Nephron progenitor cell (in vitro differentiated cells): ENCODE data around the gene EPS8.

Experiments
- DNase-seq: peaks from one replicate; pipeline ENCODE4 v3.0.0; 2021
- H3K27ac Mint-ChIP-seq: 2 replicates; pipeline ENCODE4 v1.8.0; 2021; ENCODE audit warnings: mild to moderate bottlenecking, moderate library complexity, mixed read lengths
- H3K27me3 Mint-ChIP-seq: 2 replicates; pipeline ENCODE4 v1.8.0; 2021; ENCODE audit warnings: mild to moderate bottlenecking, low read depth, mixed read lengths; ENCODE audit not compliant: poor library complexity
- H3K36me3 Mint-ChIP-seq: 2 replicates; pipeline ENCODE4 v1.8.0; 2021; ENCODE audit warnings: low read depth, mixed read lengths
- H3K4me1 Mint-ChIP-seq: 2 replicates; pipeline ENCODE4 v1.8.0; 2021; ENCODE audit warnings: mixed read lengths
- H3K4me3 Mint-ChIP-seq: 2 replicates; pipeline ENCODE4 v1.8.0; 2021; ENCODE audit warnings: mild to moderate bottlenecking, moderate library complexity, mixed read lengths
- H3K9me3 Mint-ChIP-seq: 2 replicates; pipeline ENCODE4 v1.8.0; 2021; ENCODE audit warnings: mild to moderate bottlenecking, moderate library complexity, mixed read lengths
- TF ChIP-seq, protein P1 (sequence below): fragments of 200-600 bp; sonication (generic); IDR thresholded peaks from 2 replicates; pipeline ENCODE4 v1.5.0; 2021; ENCODE audit warnings: antibody characterized with exemption

The EPS8 gene

GRCh38 chr12:15677726-15678201, 111.4 kb downstream of the EPS8 start:
- Mint-ChIP-seq H3K27me3 (no peaks in the 10 kb centered on the region), H3K4me3 (no peak overlapping the region), H3K27ac (no peak overlapping the region), H3K36me3 (no peaks in the 10 kb centered on the region), H3K9me3 (no peaks in the 10 kb centered on the region), H3K4me1 (no peaks in the 10 kb centered on the region)
- TF ChIP-seq, protein P1, sequence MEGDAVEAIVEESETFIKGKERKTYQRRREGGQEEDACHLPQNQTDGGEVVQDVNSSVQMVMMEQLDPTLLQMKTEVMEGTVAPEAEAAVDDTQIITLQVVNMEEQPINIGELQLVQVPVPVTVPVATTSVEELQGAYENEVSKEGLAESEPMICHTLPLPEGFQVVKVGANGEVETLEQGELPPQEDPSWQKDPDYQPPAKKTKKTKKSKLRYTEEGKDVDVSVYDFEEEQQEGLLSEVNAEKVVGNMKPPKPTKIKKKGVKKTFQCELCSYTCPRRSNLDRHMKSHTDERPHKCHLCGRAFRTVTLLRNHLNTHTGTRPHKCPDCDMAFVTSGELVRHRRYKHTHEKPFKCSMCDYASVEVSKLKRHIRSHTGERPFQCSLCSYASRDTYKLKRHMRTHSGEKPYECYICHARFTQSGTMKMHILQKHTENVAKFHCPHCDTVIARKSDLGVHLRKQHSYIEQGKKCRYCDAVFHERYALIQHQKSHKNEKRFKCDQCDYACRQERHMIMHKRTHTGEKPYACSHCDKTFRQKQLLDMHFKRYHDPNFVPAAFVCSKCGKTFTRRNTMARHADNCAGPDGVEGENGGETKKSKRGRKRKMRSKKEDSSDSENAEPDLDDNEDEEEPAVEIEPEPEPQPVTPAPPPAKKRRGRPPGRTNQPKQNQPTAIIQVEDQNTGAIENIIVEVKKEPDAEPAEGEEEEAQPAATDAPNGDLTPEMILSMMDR: no peak
- no peak for DNase-seq

GRCh38 chr12:15677228-15677627, 112.0 kb downstream of the EPS8 start:
- H3K27me3 Mint-ChIP-seq: no peaks in the 10 kb centered on the region
- H3K4me1 Mint-ChIP-seq: no peaks in the 10 kb centered on the region
- no peak for DNase-seq
- H3K36me3 Mint-ChIP-seq: no peaks in the 10 kb centered on the region
- no peaks in the 10 kb centered on the region for H3K9me3 Mint-ChIP-seq
- H3K4me3 Mint-ChIP-seq: no peak overlapping the region
- TF ChIP-seq, protein P1: no peak
- H3K27ac Mint-ChIP-seq: no peak overlapping the region

- Mint-ChIP-seq H3K27me3 (no peaks in the 10 kb centered on the region), H3K36me3 (no peaks in the 10 kb centered on the region), H3K4me3 (no peak overlapping the region), H3K9me3 (no peaks in the 10 kb centered on the region), H3K4me1 (no peaks in the 10 kb centered on the region), H3K27ac (no peak overlapping the region)
- TF ChIP-seq, protein P1: no peak
- no peak for DNase-seq
Observed at GRCh38 chr12:15672671-15673270, 116.4 kb downstream of the EPS8 start.

DNA sequence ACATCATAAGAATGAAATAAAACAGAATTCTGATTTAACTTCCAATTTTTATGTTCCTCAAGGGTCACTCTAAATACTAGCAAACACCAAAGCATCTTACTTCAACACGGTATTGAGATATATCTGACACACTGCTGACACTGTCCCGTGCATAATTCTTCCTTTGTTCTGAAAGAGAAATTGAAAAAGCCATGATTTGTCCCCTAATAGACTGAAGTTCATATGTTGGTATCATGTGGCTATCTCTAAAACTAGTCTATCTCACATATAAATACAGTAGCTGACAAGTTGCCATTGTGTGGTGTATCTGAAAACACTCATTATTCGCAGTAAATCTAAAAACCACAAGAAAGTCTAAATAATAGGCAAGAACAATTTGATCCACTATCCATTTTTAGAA, 118.4 kb downstream of the EPS8 start:
- H3K4me1 Mint-ChIP-seq: no peaks in the 10 kb centered on the region
- no peak for DNase-seq
- no peak overlapping the region for H3K27ac Mint-ChIP-seq
- no peaks in the 10 kb centered on the region for H3K27me3 Mint-ChIP-seq
- H3K36me3 Mint-ChIP-seq: no peaks in the 10 kb centered on the region
- H3K4me3 Mint-ChIP-seq: no peak overlapping the region
- TF ChIP-seq, protein P1: no peak
- no peaks in the 10 kb centered on the region for H3K9me3 Mint-ChIP-seq

DNA sequence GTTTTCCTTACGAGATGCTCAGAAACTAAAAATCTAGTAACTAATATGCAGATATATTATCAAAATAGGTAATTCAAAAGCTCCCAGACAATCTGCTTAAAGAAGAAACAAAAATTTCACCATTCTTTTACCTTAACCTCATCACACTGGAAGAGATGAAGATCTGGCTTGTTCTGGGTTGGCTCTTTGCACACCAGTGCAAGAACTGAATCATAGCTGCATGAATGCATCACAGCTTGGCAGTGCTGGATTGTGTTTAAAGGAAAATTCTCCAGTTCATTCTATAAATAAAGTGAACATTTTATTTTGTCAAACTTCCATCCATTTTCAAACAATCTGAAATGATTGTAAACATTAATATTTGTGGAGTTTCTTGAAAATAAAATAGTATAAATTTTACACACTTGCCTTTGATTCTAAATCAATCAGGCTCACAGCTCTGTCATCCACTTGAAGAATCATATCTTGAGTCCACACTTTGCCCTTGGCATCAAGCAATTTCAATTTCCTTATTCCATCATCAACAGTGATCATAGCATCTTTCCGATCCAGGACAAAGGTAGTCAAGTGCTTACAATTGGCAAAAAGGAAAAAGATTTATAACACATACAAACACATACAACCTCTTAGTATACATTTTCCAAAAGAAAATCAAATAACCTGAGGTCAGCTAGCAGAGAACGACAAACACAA, 119.8 kb downstream of the EPS8 start:
- H3K9me3 Mint-ChIP-seq: no peaks in the 10 kb centered on the region
- TF ChIP-seq, protein P1: no peak
- no peaks in the 10 kb centered on the region for H3K27me3 Mint-ChIP-seq
- no peaks in the 10 kb centered on the region for H3K4me1 Mint-ChIP-seq
- H3K27ac Mint-ChIP-seq: no peak overlapping the region
- H3K36me3 Mint-ChIP-seq: no peaks in the 10 kb centered on the region
- no peak for DNase-seq
- no peak overlapping the region for H3K4me3 Mint-ChIP-seq

DNA sequence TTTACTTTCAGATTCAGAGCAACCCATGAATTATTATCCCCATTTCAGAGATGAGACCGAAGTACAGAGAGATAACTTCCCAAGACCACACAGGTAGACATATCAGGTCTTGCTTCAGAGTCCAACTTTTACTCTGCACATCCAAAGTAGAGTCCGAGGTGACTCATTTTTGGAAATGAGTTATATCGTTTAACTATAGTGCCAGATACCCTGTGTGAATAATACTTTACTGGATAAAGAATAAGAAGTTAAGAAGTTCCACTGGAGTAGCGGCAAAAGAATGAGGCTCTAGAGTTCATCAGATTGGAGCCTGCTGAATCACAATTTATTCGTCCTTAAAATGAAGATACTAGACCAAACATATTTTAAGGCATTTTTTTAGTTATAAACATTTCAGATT, 124.7 kb downstream of the EPS8 start:
- TF ChIP-seq, protein P1: no peak
- H3K27me3 Mint-ChIP-seq: no peaks in the 10 kb centered on the region
- no peak overlapping the region for H3K4me3 Mint-ChIP-seq
- no peak for DNase-seq
- H3K27ac Mint-ChIP-seq: no peak overlapping the region
- H3K36me3 Mint-ChIP-seq: no peaks in the 10 kb centered on the region
- no peaks in the 10 kb centered on the region for H3K9me3 Mint-ChIP-seq
- H3K4me1 Mint-ChIP-seq: no peaks in the 10 kb centered on the region
